ENCODE measurements around the gene DAPP1.
"Not testable (repeated sequence)": the region's sequence is repeated elsewhere in the genome, so short reads cannot be mapped to it uniquely, and the experiment has no call there.

The DAPP1 gene, protein sequence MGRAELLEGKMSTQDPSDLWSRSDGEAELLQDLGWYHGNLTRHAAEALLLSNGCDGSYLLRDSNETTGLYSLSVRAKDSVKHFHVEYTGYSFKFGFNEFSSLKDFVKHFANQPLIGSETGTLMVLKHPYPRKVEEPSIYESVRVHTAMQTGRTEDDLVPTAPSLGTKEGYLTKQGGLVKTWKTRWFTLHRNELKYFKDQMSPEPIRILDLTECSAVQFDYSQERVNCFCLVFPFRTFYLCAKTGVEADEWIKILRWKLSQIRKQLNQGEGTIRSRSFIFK

DNA sequence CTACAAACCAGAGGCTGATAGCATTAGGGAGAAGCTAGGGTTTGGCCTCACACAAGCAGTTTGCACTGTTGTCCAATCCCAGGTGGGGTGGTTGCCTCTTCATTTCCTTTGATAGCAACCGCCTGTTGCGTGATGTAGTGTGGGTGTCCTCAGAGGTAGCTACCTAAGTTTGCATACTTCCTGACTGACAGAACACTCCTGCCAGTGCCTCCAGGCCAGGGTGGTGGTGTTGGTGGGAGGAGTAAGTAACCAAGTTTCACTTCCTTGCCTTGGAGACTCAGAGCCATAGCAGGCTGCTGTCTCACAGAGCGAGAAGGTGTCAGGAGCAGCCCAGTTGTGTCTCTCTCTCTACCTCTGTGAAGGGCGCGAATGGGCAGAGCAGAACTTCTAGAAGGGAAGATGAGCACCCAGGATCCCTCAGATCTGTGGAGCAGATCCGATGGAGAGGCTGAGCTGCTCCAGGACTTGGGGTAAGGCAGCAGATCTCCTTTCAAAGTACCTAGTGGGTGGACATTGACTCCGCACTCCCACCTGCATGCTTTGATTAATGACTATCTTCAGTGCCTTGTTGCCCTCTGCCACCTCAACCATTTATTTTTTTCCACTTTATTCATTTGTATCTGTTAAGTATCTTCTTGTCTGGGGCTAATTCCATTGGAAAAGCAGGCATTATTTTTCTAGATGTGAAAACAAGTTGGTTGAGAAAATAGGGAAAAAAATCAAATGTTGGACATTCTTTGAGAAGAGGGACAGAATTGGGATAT is at the start of gene DAPP1:
TSS of gene DAPP1 (plus strand) at position 283 of the 764 bp plus-strand sequence. CDS start at position 370, 87 bp downstream.
- no peak for DNase-seq (ENCODE audit: extremely low read depth, low read depth)
- TF ChIP-seq, protein P1, sequence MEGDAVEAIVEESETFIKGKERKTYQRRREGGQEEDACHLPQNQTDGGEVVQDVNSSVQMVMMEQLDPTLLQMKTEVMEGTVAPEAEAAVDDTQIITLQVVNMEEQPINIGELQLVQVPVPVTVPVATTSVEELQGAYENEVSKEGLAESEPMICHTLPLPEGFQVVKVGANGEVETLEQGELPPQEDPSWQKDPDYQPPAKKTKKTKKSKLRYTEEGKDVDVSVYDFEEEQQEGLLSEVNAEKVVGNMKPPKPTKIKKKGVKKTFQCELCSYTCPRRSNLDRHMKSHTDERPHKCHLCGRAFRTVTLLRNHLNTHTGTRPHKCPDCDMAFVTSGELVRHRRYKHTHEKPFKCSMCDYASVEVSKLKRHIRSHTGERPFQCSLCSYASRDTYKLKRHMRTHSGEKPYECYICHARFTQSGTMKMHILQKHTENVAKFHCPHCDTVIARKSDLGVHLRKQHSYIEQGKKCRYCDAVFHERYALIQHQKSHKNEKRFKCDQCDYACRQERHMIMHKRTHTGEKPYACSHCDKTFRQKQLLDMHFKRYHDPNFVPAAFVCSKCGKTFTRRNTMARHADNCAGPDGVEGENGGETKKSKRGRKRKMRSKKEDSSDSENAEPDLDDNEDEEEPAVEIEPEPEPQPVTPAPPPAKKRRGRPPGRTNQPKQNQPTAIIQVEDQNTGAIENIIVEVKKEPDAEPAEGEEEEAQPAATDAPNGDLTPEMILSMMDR (IDR thresholded peaks at IDR 0.05; ENCODE audit: low read depth, low read length), result no peak

DNA sequence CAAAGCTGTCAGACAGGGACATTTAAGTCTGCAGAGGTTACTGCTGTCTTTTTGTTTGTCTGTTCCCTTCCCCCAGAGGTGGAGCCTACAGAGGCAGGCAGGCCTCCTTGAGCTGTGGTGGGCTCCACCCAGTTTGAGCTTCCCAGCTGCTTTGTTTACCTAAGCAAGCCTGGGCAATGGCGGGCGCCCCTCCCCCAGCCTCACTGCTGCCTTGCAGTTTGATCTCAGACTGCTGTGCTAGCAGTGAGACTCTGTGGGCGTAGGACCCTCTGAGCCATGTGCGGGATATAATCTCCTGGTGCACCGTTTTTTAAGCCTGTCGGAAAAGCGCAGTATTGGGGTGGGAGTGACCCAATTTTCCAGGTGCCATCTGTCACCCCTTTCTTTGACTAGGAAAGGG is 45.8 kb upstream of the DAPP1 start:
- not testable (repeated sequence) for DNase-seq (ENCODE audit: extremely low read depth, low read depth)

DNA sequence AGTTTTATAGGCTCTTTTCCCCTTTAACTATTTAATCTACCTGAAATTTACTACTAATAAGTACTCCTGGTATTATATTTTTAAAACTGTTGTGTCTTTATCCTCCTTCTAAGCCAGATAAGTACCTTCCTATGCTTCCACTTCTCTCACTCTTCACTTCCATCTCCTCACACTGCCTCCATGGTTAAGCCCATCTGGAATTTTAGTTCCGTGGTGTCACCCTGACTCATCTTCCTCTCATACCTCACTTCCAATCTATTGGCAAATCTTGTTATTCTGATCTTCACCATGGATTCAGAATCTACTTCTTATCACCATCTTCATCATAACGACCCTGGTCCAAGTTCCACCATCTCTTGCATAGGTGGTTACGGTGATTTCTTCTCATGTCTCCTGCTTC is 32.7 kb upstream of the DAPP1 start:
- no peak for DNase-seq (ENCODE audit: extremely low read depth, low read depth)
- TF ChIP-seq, protein P1 (IDR thresholded peaks at IDR 0.05; ENCODE audit: low read depth, low read length), result no peak

DNA sequence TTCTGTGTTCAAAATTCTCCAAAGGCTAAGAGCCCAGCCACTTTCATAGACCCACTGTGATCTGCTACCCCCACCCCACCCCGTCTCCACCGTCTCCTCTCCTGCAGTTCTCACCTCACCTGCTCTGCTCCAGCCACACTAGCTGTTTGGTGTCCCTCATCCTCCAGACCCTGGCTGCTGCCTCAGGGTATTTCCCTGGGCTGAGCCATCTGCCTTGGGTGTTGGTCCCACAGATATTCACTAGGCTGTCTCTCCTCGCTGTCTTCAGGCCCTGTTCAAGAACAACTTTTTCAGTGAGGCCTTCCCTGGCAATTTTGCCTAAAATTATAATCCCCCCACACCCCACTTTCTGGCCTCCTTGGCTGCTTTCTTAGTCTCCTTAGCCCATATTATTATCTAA is 31.8 kb upstream of the DAPP1 start:
- DNase-seq (ENCODE audit: extremely low read depth, low read depth), result no peak
- TF ChIP-seq, protein P1 (IDR thresholded peaks at IDR 0.05; ENCODE audit: low read depth, low read length), result no peak

DNA sequence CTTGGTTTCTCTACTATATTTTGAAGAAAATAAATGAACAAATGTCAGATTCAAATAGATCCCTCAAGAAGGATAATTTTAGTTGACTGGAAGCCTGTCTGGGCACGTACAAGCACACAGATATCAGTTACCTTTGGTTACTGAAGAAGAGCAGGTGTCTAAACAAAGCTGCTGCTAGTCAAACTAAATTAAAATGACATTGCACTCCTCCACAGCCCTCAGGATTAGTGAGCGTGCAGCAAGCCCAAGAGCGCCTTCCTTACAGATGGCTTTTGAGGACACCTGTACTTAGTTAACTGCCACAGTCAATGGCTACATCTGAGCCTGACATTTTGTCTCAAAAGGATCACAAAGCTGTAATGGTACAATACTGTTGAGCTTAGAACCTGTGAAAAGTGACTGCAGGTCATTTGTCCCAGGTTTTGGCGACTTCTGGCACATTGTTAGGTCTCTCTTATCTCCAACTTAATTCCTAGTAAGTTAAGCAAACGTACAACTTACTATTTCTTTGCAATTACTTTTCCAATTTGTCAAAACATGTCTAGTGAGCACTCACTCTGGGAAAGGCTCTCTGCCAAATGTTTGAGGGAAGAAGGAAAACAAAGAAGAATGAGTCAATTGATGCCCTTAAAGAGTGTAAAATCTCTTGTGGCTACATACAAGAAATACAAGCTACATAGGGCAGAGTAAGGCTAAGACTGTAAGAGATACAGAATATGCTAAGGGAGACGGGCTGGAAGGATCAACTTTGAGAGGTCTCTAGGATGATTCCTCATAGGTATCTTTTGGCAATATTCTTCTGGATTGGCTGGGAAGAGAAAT is 25.6 kb upstream of the DAPP1 start:
- TF ChIP-seq, protein P1 (IDR thresholded peaks at IDR 0.05; ENCODE audit: low read depth, low read length), result no peak
- DNase-seq (ENCODE audit: extremely low read depth, low read depth), result no peak

DNA sequence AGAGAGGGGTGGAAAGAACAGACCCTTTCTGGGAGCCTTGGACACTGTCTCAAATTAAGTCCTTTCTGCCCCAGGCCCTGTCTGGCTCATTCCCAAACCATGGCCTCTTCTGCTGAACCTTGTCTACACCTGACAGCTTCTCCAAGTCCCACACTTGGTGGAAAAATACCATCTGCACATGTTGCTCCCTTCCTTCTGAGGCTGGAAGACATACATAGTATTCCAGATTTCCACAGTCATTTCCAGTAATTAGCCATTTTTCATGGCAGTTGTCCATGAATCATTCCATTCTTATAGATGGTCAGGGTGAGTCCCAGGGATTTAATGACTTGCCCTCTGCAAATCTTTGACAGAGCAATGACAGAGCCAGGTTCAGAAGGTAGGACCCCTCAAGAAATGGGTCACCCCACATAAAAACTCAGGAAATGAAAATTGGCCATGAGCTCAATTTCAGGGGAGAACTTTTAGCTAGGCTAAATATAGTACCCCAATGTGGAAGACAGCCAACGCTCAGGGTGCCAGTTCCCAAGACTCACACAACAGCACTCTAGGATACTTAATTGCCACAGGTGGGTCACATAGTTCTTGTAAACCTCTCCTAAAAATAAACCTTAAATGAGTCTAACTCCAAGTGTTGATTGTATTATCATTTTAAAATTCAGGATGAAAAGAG is 16.2 kb upstream of the DAPP1 start:
- TF ChIP-seq, protein P1 (IDR thresholded peaks at IDR 0.05; ENCODE audit: low read depth, low read length), result no peak
- no peak for DNase-seq (ENCODE audit: extremely low read depth, low read depth)

DNA sequence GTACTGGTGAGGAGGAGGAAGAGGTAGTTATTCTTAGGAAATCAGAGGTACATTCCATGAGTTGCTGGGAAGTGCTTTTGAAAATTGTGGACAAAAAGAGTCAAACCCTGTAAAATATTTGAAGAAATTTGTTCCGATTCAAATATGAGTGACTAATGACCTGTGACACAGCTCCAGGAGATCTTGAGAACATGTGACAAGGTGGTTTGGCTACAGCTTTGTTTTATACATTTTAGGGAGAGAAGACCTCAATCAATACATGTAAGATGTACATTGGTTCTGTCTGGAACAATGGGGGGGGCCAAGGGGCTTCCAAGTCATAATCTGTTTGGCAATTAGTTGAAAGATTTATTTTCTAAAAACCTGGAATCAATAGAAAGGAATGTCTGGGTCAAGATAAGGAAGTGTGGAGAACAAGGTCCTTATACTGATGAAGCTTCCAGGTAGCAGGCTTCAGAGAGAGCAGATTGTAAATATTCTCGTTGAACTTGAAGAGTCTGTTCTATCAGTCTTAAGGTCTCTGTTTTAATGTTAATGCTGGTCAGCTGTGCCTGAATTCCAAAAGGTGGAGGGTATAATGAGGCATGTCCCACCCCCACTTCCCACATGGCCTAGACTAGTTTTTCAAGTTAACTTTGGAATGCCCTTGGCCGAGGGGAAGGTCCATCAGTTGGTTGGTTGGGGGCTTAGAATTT is 15.5 kb upstream of the DAPP1 start:
- TF ChIP-seq, protein P1 (IDR thresholded peaks at IDR 0.05; ENCODE audit: low read depth, low read length), result no peak
- DNase-seq (ENCODE audit: extremely low read depth, low read depth), result no peak
